Coronary artery (tissue), 2 donors: ENCODE measurements around the gene OR51M1.
"Not testable (repeated sequence)": the region's sequence is repeated elsewhere in the genome, so short reads cannot be mapped to it uniquely, and the experiment has no call there.

ENCODE experiments used
- DNase-seq: peaks from one replicate; pipeline ENCODE4 v3.0.0-alpha.2; 2017; ENCODE audit warnings: low spot score
- H3K27ac ChIP-seq, 2 donors: fragments of 200-600 bp; sonication (generic); one replicate each; pipeline ENCODE4 v1.5.1; 2016 to 2019
- H3K4me3 ChIP-seq: fragments of 200-600 bp; sonication (generic); 2 replicates; pipeline ENCODE4 v1.5.1; 2016; ENCODE audit warnings: mild to moderate bottlenecking, moderate library complexity
- CTCF ChIP-seq: fragments of 200-600 bp; sonication (generic); IDR thresholded peaks from one replicate; pipeline ENCODE4 v1.5.1; 2019; ENCODE audit warnings: antibody characterized with exemption

OR51M1 gene

GRCh38 chr11:5383576-5383975 is at the start of gene OR51M1:
Gene OR51M1, plus strand, starts transcription at chr11:5383812. Its CDS starts 5,587 bp downstream, at chr11:5389399.
- DNase-seq = no peak
- Histone ChIP-seq H3K27ac (no peak within 1 kb of the TSS), H3K4me3 (no peak within 1 kb of the TSS)
- no peak for TF ChIP-seq CTCF

- no peak for TF ChIP-seq CTCF
- no peak overlapping the region for H3K27ac ChIP-seq
- no peak overlapping the region for H3K4me3 ChIP-seq
- no peak for DNase-seq
Observed at GRCh38 chr11:5335170-5335569, 48.4 kb upstream of the OR51M1 start.

GRCh38 chr11:5336331-5336730 is 47.3 kb upstream of the OR51M1 start:
- no peak for DNase-seq
- no peak overlapping the region for H3K27ac ChIP-seq
- TF ChIP-seq CTCF = no peak
- H3K4me3 ChIP-seq = no peak overlapping the region

- not testable (repeated sequence) for H3K27ac ChIP-seq, DNase-seq, H3K4me3 ChIP-seq
Observed at GRCh38 chr11:5337253-5337652, 46.4 kb upstream of the OR51M1 start.

- no peak for TF ChIP-seq CTCF
- Histone ChIP-seq H3K27ac (no peak overlapping the region), H3K4me3 (no peak overlapping the region)
- DNase-seq = no peak
Observed at GRCh38 chr11:5339771-5340322, 43.8 kb upstream of the OR51M1 start.

GRCh38 chr11:5343474-5344335 is 39.9 kb upstream of the OR51M1 start, which contains the start of gene OR51B5:
Gene OR51B5, minus strand, starts transcription at chr11:5343524. Its CDS starts 0 bp downstream, at chr11:5343524.
- H3K27ac ChIP-seq = no peak within 1 kb of the TSS
- H3K4me3 ChIP-seq = no peak within 1 kb of the TSS
- TF ChIP-seq CTCF = no peak
- no peak for DNase-seq

GRCh38 chr11:5345831-5346230 is 37.8 kb upstream of the OR51M1 start:
- Histone ChIP-seq H3K27ac (no peak overlapping the region), H3K4me3 (no peak overlapping the region)
- no peak for TF ChIP-seq CTCF
- no peak for DNase-seq
